ENCODE results near the gene MASP1. TPM values are rescaled to one million over a fixed set of nuclear protein-coding genes. Genes with fewer than 3 reads are reported as not detected.

The MASP1 gene
- polyA plus RNA-seq, 1 donor from 2014 or later: 0.19 TPM

- H2AFZ ChIP-seq (ENCODE audit: low read depth, low read length): no peak overlapping the region
- no peak overlapping the region for H3K4me2 ChIP-seq (ENCODE audit: low read length)
- no peaks in the 10 kb centered on the region for H3K9me2 ChIP-seq (ENCODE audit: insufficient read depth, low read length)
- H3K27me3 ChIP-seq (ENCODE audit: insufficient read depth, low read depth, low read length): no peaks in the 10 kb centered on the region
- no peak overlapping the region for H3K9ac ChIP-seq (ENCODE audit: low read length)
- TF ChIP-seq CTCF (IDR thresholded peaks at IDR 0.05; ENCODE audit: poor library complexity, severe bottlenecking) (no peak), EP300 (conservative IDR thresholded peaks at IDR 0.05; ENCODE audit: poor library complexity, severe bottlenecking) (no peak), RAD21 (conservative IDR thresholded peaks at IDR 0.05) (no peak), MXI1 (conservative IDR thresholded peaks at IDR 0.05; ENCODE audit: poor library complexity, severe bottlenecking) (no peak), POLR2AphosphoS5 (IDR thresholded peaks at IDR 0.05) (no peak), TAF1 (IDR thresholded peaks at IDR 0.05; ENCODE audit: low read depth) (no peak)
- H3K79me2 ChIP-seq (replicated peaks; ENCODE audit: insufficient read depth, low read length): no peaks in the 10 kb centered on the region
- H3K9me3 ChIP-seq (ENCODE audit: low read length): no peaks in the 10 kb centered on the region
- H3F3A ChIP-seq (ENCODE audit: insufficient read depth, low read length, poor library complexity, severe bottlenecking): no peaks in the 10 kb centered on the region
- H3K27ac ChIP-seq (ENCODE audit: low read length): no peak overlapping the region
- H4K20me1 ChIP-seq (ENCODE audit: insufficient read depth): no peaks in the 10 kb centered on the region
- H3K4me3 ChIP-seq (ENCODE audit: low read length): no peak overlapping the region
- no peaks in the 10 kb centered on the region for H3K36me3 ChIP-seq (ENCODE audit: insufficient read depth, low read length)
Observed at GRCh38 chr3:187257992-187258692, 33.4 kb downstream of the MASP1 start.

- no peaks in the 10 kb centered on the region for H3K9me2 ChIP-seq (ENCODE audit: insufficient read depth, low read length)
- no peaks in the 10 kb centered on the region for H3K9me3 ChIP-seq (ENCODE audit: low read length)
- H3K36me3 ChIP-seq (ENCODE audit: insufficient read depth, low read length): no peaks in the 10 kb centered on the region
Observed at GRCh38 chr3:187257471-187257870, 34.1 kb downstream of the MASP1 start.

More at GRCh38 chr3:187257471-187257870, 34.1 kb downstream of the MASP1 start:
- Histone ChIP-seq H4K20me1 (ENCODE audit: insufficient read depth) (no peaks in the 10 kb centered on the region), H3F3A (ENCODE audit: insufficient read depth, low read length, poor library complexity, severe bottlenecking) (no peaks in the 10 kb centered on the region), H2AFZ (ENCODE audit: low read depth, low read length) (no peak overlapping the region), H3K4me3 (ENCODE audit: low read length) (no peak overlapping the region), H3K79me2 (replicated peaks; ENCODE audit: insufficient read depth, low read length) (no peaks in the 10 kb centered on the region), H3K27ac (ENCODE audit: low read length) (no peak overlapping the region), H3K9ac (ENCODE audit: low read length) (no peak overlapping the region), H3K4me2 (ENCODE audit: low read length) (no peak overlapping the region), H3K27me3 (ENCODE audit: insufficient read depth, low read depth, low read length) (no peaks in the 10 kb centered on the region)
- no peak for TF ChIP-seq EZH2 (IDR thresholded peaks at IDR 0.05; ENCODE audit: borderline replicate concordance, insufficient read depth, low read length, poor library complexity, severe bottlenecking)
- no peak for TF ChIP-seq EP300 (conservative IDR thresholded peaks at IDR 0.05; ENCODE audit: poor library complexity, severe bottlenecking)
- no peak for TF ChIP-seq TAF1 (IDR thresholded peaks at IDR 0.05; ENCODE audit: low read depth)
- no peak for TF ChIP-seq MXI1 (conservative IDR thresholded peaks at IDR 0.05; ENCODE audit: poor library complexity, severe bottlenecking)
- TF ChIP-seq POLR2AphosphoS5 (IDR thresholded peaks at IDR 0.05): no peak
- no peak for TF ChIP-seq REST (IDR thresholded peaks at IDR 0.05; ENCODE audit: borderline replicate concordance)
- TF ChIP-seq RAD21 (conservative IDR thresholded peaks at IDR 0.05): no peak
- TF ChIP-seq SMC3 (conservative IDR thresholded peaks at IDR 0.05; ENCODE audit: poor library complexity): no peak
- TF ChIP-seq CTCF (IDR thresholded peaks at IDR 0.05; ENCODE audit: poor library complexity, severe bottlenecking): no peak

Measured in neural cell (in vitro differentiated cells).